Measurements from ENCODE around the gene TFF3.

Gene TFF3

GRCh38 chr21:42315296-42315891 is at the start of gene TFF3:
TSS of gene TFF3 (minus strand) at chr21:42315409. CDS start at chr21:42315374, 35 bp downstream.
- DNase-seq, result no peak

GRCh38 chr21:42364304-42364865 is 49.2 kb upstream of the TFF3 start:
- DNase-seq, result peak; percentile 73

- DNase-seq, result no peak
These were observed 48.1 kb upstream of the TFF3 start for GRCh38 chr21:42363312-42363711.

GRCh38 chr21:42362700-42363099 is 47.5 kb upstream of the TFF3 start:
- no peak for DNase-seq

GRCh38 chr21:42362198-42362597 is 47.0 kb upstream of the TFF3 start:
- no peak for DNase-seq

- DNase-seq, result no peak
These were observed 46.1 kb upstream of the TFF3 start for GRCh38 chr21:42361286-42361685.

GRCh38 chr21:42360317-42360716 is 45.1 kb upstream of the TFF3 start:
- no peak for DNase-seq

GRCh38 chr21:42358937-42359336 is 43.7 kb upstream of the TFF3 start:
- DNase-seq, result no peak

- DNase-seq, result no peak
These were observed 43.1 kb upstream of the TFF3 start for GRCh38 chr21:42358261-42358660.

- DNase-seq, result no peak
These were observed 42.1 kb upstream of the TFF3 start for GRCh38 chr21:42357307-42357706.

GRCh38 chr21:42356650-42357049 is 41.4 kb upstream of the TFF3 start:
- DNase-seq, result no peak

- no peak for DNase-seq
These were observed 40.8 kb upstream of the TFF3 start for GRCh38 chr21:42356046-42356445.

- no peak for DNase-seq
These were observed 38.4 kb upstream of the TFF3 start for GRCh38 chr21:42353623-42354022.

GRCh38 chr21:42352441-42353095 is 37.4 kb upstream of the TFF3 start:
- no peak for DNase-seq

- no peak for DNase-seq
These were observed 36.6 kb upstream of the TFF3 start for GRCh38 chr21:42351626-42352440.

- no peak for DNase-seq
These were observed 35.8 kb upstream of the TFF3 start, which contains the start of gene TFF2 for GRCh38 chr21:42350927-42351426. TSS of gene TFF2 (minus strand) at chr21:42350994. CDS start at chr21:42350957, 37 bp downstream.

GRCh38 chr21:42350318-42350910 is 35.2 kb upstream of the TFF3 start:
- DNase-seq, result no peak

GRCh38 chr21:42349420-42350317 is 34.5 kb upstream of the TFF3 start:
- DNase-seq, result no peak

- DNase-seq, result no peak
These were observed 33.6 kb upstream of the TFF3 start for GRCh38 chr21:42348762-42349161.

GRCh38 chr21:42347601-42348327 is 32.6 kb upstream of the TFF3 start:
- no peak for DNase-seq
